Tibial nerve (tissue), 4 donors: Measurements from ENCODE around the gene ARHGAP1. TPM values are rescaled to one million over a fixed set of nuclear protein-coding genes. Genes with fewer than 3 reads are reported as not detected.

Experiments used
- DNase-seq, 2 donors: peaks; one replicate each; pipeline ENCODE4 v3.0.0-alpha.2; 2019; ENCODE audit warnings: low spot score in 2 of 2
- H3K27ac ChIP-seq, 4 donors: fragments of 200-600 bp; sonication (generic) in 3 of 4; one replicate each; pipeline ENCODE4 v1.5.1; 2017 to 2019; ENCODE audit warnings: mild to moderate bottlenecking in 1 of 4
- H3K27me3 ChIP-seq, 2 donors: fragments of 200-600 bp; sonication (generic) in 1 of 2; one replicate each; pipeline versions ENCODE4 v1.5.1 to v1.6.0; 2017 to 2019
- H3K36me3 ChIP-seq, 3 donors: fragments of 200-600 bp; sonication (generic); one replicate each; pipeline ENCODE4 v1.5.1; 2018 to 2019
- H3K4me1 ChIP-seq, 4 donors: fragments of 200-600 bp; sonication (generic) in 3 of 4; one replicate each; pipeline ENCODE4 v1.5.1; 2017 to 2019
- H3K4me3 ChIP-seq, 4 donors: fragments of 200-600 bp; sonication (generic) in 3 of 4; one replicate each; pipeline ENCODE4 v1.5.1; 2017 to 2019; ENCODE audit warnings: mild to moderate bottlenecking in 1 of 4, moderate library complexity in 1 of 4
- H3K9me3 ChIP-seq, 4 donors: fragments of 200-600 bp; sonication (generic) in 3 of 4; one replicate each; pipeline ENCODE4 v1.5.1; 2017 to 2019
- CTCF ChIP-seq, 5 experiments: fragments of 200-600 bp in 3 of 5; fragments of 450-650 bp in 2 of 5; sonication (generic) in 3 of 5; IDR thresholded peaks; one replicate each; pipeline ENCODE4 v1.5.1; 2016 to 2019; ENCODE audit warnings: antibody characterized with exemption in 5 of 5, mild to moderate bottlenecking in 3 of 5, moderate library complexity in 2 of 5
- EP300 ChIP-seq, 2 donors: sonication (generic); formaldehyde crosslinking; IDR thresholded peaks; one replicate each; pipeline ENCODE4 v1.6.1; 2017; ENCODE audit warnings: antibody characterized with exemption in 2 of 2, mild to moderate bottlenecking in 1 of 2
- POLR2A ChIP-seq, 2 donors: fragments of 450-650 bp; IDR thresholded peaks; one replicate each; pipeline ENCODE4 v1.6.1; 2017; ENCODE audit warnings: antibody characterized with exemption in 2 of 2, mild to moderate bottlenecking in 2 of 2, moderate library complexity in 2 of 2
- WGBS, 2 donors: methylation state at CpG; one replicate each; pipeline ENCODE4 v1.1.5; 2018; 5-methylcytosine and 5-hydroxymethylcytosine counted together
- total RNA-seq, 4 donors: library from RNA; depleted of rRNA; stranded (reverse); fragments of >200 nt; gene quantifications; one replicate each; pipeline ENCODE4 v1.1.0, GENCODE V29; 2016

Gene ARHGAP1
- total RNA-seq, 4 donors from 2014 or later, result 47.9 to 83.0 (median 59.8) TPM

- Histone ChIP-seq H3K36me3 (peaks cover 2 to 93% (median 21%) of the 10 kb centered on the region in 3 donors), H3K27me3 (no peaks in the 10 kb centered on the region), H3K9me3 (no peaks in the 10 kb centered on the region), H3K4me1 (peaks cover 0 to 78% (median 19%) of the 10 kb centered on the region in 4 donors), H3K4me3 (no peak overlapping the region), H3K27ac (peak overlapping the region in 2 of 4 donors; percentile 82 to 84)
- WGBS, 2 donors, result 58 to 66% methylated on average over 6 of the region's 6 CpGs
- DNase-seq, result no peak
- TF ChIP-seq POLR2A (IDR thresholded peaks at IDR 0.05) (no peak), EP300 (IDR thresholded peaks at IDR 0.05) (no peak), CTCF (IDR thresholded peaks at IDR 0.05) (no peak)
Observed at GRCh38 chr11:46664612-46665011, 35.8 kb downstream of the ARHGAP1 start.

GRCh38 chr11:46663277-46663940 lies 37.0 kb downstream of the ARHGAP1 start:
- H3K27me3 ChIP-seq, result no peaks in the 10 kb centered on the region
- TF ChIP-seq POLR2A (IDR thresholded peaks at IDR 0.05) (no peak), CTCF (IDR thresholded peaks at IDR 0.05) (no peak), EP300 (IDR thresholded peaks at IDR 0.05) (no peak)
- peaks cover 0 to 76% (median 19%) of the 10 kb centered on the region in 4 donors for H3K4me1 ChIP-seq
- 79 to 88% methylated on average over 4 of the region's 4 CpGs for WGBS, 2 donors
- H3K4me3 ChIP-seq, result no peak overlapping the region
- H3K36me3 ChIP-seq, result peaks cover 0 to 93% (median 21%) of the 10 kb centered on the region in 3 donors
- no peak for DNase-seq
- peak overlapping the region in 2 of 4 donors; percentile 82 to 84 for H3K27ac ChIP-seq
- H3K9me3 ChIP-seq, result no peaks in the 10 kb centered on the region

- H3K27ac ChIP-seq, result peak overlapping the region in 2 of 4 donors; percentile 46 to 65
- H3K4me1 ChIP-seq, result peaks cover 0 to 65% (median 10%) of the 10 kb centered on the region in 4 donors
- no peak for DNase-seq
- no peak overlapping the region for H3K4me3 ChIP-seq
- H3K9me3 ChIP-seq, result no peaks in the 10 kb centered on the region
- no peaks in the 10 kb centered on the region for H3K27me3 ChIP-seq
- no peak for TF ChIP-seq CTCF (IDR thresholded peaks at IDR 0.05)
- no peak for TF ChIP-seq POLR2A (IDR thresholded peaks at IDR 0.05)
- TF ChIP-seq EP300 (IDR thresholded peaks at IDR 0.05), result no peak
- H3K36me3 ChIP-seq, result peaks cover 0 to 92% (median 25%) of the 10 kb centered on the region in 3 donors
Observed at GRCh38 chr11:46662366-46662765, 38.1 kb downstream of the ARHGAP1 start.

- Histone ChIP-seq H3K9me3 (no peaks in the 10 kb centered on the region), H3K4me3 (no peak overlapping the region), H3K27me3 (no peaks in the 10 kb centered on the region), H3K4me1 (peaks cover 0 to 60% (median 5%) of the 10 kb centered on the region in 4 donors), H3K27ac (peak overlapping the region in 2 of 4 donors; percentile 65 to 67), H3K36me3 (peaks cover 0 to 92% (median 25%) of the 10 kb centered on the region in 3 donors)
- TF ChIP-seq CTCF (IDR thresholded peaks at IDR 0.05), result no peak
- TF ChIP-seq POLR2A (IDR thresholded peaks at IDR 0.05), result no peak
- no peak for TF ChIP-seq EP300 (IDR thresholded peaks at IDR 0.05)
- DNase-seq, result no peak
Observed at GRCh38 chr11:46661836-46662235, 38.6 kb downstream of the ARHGAP1 start.

- no peak overlapping the region for H3K4me3 ChIP-seq
- peak overlapping the region in 2 of 4 donors; percentile 46 to 67 for H3K27ac ChIP-seq
- peaks cover 0 to 93% (median 17%) of the 10 kb centered on the region in 3 donors for H3K36me3 ChIP-seq
- TF ChIP-seq EP300 (IDR thresholded peaks at IDR 0.05) (peak in 1 of 2 donors; percentile 75), POLR2A (IDR thresholded peaks at IDR 0.05) (no peak)
- peak; percentile 61 to 69 for DNase-seq
- H3K9me3 ChIP-seq, result no peaks in the 10 kb centered on the region
- peaks cover 0 to 41% (median 0%) of the 10 kb centered on the region in 4 donors for H3K4me1 ChIP-seq
- 75 to 80% methylated on average over 1 of the region's 1 CpG for WGBS, 2 donors
- no peaks in the 10 kb centered on the region for H3K27me3 ChIP-seq
Observed at GRCh38 chr11:46659908-46660307, 40.5 kb downstream of the ARHGAP1 start.
